Amniotic stem cell (primary cell): ENCODE results near the gene TMEM40.
"Not testable (repeated sequence)": the region's sequence is repeated elsewhere in the genome, so short reads cannot be mapped to it uniquely, and the experiment has no call there.

ENCODE experiments used
- DNase-seq: peaks from one replicate; lab custom pipeline; 2025; lab: John Stamatoyannopoulos, UW

The TMEM40 gene

DNA sequence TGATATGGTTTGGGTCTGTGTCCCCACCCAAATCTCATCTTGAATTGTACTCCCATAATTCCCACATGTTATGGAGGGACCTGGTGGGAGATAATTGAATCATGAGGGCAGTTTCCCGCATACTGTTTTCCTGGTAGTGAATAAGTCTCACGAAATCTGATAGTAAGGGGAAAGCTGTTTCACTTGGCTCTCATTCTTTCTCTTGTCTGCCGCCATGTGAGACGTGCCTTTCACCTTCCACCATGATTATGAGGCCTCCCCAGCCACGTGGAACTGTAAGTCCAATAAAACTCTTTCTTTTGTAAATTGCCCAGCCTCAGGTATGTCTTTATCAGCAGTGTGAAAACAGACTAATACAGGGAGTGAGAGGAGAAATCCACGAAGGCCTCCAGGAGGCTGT is 16.9 kb upstream of the TMEM40 start:
- not testable (repeated sequence) for DNase-seq

- DNase-seq, result no peak
These were observed 16.2 kb upstream of the TMEM40 start for GRCh38 chr3:12775226-12775625.

DNA sequence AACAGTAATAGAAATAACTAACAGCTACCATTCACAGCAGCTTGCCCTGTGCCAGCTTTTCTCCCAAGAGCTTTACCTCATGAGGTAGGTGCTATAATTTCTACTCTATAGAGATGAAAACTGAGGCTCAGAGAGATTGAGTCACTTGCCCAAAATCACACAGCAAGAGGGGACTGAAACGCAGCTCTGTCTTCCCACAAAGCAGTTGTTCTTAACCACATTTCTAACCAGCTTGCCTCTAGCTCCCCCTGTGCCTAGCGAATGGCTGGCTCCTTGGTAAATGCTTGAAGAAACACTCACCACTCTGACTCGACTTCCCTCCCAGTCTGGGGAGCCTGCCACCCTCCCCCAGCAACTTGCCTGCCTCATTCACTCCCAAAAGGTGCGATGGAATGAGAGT is 15.6 kb upstream of the TMEM40 start:
- no peak for DNase-seq

DNA sequence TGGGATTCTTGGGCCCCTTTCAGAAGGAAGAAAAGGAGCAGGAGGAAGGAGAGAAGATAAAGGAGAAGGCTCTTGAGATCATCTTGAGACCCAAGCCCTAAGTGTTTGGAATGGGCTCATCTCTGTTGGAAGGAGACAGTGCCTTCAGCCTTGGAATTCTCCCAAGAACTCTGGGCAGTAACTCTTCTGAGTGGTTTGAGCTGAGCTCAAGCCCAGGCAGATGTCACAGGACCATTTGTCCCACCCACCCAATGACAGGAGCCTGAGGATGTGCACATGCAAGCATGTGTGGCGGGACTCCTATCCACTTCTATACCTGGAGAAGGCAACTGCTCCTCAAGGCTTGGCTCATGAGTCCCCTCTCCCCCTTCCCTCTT is 14.6 kb upstream of the TMEM40 start:
- no peak for DNase-seq

DNA sequence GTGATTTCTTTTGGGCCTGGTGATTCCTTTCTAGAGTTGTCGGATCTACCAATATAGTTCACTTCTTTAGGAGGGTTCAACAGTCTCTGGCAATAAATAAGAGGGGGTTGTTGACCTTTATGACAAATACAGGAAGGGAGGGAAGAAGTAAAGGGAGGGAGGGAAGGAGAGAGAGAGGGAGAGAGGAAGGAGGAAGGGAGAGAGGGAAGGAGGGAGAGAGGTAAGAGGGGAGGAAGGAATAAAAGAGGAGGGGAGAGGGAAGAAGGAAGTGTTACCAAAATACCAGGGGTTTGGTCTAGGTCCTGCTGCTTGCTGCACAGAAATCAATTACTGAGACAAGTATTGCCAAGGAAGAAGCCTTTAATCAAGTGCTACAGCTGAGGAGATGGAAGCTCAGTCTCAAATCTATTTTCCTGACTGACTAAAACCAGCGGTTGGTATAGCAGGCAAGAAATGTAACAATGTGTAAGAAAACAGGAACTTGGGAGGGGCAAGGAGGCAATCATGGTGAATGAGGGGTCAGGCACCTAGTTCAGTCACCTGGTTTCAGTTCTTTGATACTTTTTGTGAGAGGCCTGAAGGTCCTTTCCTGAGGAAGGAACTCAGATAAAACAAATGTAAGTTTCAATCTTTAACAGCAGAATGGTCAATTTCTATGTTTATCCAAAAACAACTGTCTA is 14.1 kb upstream of the TMEM40 start:
- no peak for DNase-seq

DNA sequence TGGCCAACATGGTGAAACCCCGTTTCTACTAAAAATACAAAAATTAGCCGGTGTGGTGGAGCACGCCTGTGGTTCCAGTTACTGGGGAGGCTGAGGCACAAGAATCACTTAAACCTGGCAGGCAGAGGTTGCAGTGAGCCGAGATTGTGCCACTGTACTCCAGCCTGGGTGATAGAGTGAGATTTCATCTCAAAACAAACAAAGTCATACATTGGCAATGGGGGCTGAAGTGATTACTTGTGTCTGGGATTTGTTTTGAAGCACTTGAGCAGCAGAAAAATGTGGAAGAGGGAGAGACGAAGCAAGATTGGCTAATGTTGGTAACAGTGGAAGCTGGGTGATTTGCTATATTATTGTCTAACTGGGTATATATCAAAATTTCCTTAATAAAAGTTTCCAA is 13.4 kb upstream of the TMEM40 start:
- no peak for DNase-seq

GRCh38 chr3:12771236-12771635 is 12.2 kb upstream of the TMEM40 start:
- no peak for DNase-seq

GRCh38 chr3:12769761-12770160 is 10.7 kb upstream of the TMEM40 start:
- DNase-seq, result no peak

DNA sequence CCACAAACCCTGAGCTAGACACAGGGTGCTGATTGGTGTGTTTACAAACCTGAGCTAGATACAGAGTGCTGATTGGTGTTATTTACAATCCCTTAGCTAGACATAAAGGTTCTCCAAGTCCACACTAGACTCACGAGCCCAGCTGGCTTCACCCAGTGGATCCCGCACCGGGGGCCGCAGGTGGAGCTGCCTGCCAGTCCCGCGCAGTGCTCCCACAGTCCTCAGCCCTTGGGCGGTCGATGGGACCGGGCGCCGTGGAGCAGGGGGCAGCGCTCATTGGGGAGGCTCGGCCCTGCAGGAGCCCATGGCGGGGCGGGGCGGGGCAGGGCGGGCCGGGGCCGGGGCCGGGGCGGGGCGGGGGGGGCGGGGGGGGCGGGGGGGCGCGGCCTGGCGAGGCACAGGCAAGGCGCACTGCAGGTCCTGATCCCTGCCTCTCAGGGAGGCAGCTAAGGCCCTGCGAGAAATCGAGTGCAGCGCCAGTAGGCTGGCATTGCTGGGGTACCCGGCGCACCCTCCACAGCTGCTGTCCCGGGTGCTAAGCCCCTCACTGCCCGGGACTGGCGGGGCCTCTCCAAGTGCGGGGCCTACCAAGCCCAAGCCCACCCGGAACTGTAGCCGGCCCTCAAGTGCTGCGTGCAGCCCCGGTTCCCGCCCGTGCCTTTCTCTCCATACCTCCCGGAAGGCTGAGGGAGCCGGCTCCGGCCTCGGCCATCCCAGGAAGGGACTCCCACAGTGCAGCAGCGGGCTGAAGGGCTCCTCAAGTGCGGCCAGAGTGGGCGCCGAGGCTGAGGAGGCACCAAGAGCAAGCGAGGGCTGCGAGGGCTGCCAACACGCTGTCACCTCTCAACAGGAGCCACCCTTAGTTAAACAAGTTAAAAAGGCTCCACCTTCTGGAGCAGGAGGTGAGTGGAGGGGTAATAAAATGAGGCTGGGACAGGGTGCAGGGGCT is 9.8 kb upstream of the TMEM40 start:
- no peak for DNase-seq

- no peak for DNase-seq
These were observed 7.5 kb upstream of the TMEM40 start for GRCh38 chr3:12766541-12766940.

- no peak for DNase-seq
These were observed 5.2 kb upstream of the TMEM40 start for GRCh38 chr3:12764171-12764776.

DNA sequence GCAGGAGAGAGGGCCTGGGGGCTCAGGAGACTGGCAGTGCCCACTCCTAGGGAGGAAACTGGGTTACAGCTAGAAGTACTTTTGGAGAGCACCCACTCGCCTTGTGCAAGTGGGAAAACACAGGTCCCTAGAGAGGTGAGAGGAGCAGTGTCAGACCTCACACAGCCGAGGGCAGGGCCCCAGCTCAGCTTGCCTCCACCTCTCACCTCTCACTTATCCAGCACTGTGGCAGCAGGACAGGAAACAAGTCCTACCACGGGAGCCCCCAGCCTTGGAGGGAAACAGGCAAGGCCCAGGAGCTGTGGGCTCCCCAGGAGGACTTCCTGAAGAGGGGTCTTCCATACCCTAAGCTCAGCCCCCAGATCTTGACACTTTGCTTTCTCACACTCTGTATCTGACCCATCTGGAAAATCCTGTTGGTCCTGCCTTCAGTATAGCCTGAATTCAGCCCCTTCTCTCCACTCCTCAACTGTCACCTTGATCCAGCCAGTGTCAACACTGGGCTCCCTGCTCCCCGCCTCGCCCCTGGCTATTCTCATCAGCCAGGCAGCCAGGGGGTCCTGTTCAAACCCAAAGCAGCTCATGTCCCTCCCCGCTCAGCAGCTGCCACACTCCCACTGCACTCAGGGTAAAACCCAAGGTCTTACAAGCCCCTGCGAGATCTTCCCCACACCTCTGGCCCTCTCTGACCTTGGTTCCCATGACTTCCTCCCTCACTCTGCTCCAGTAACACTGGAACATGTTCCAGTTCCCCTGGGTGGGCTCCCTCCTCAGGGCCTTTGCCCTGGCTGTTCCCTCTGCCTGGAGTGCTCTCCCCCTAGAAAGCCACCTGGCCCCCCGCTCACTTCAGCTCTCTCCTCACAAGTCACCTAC is 870 bp upstream of the TMEM40 start:
- DNase-seq, result no peak

GRCh38 chr3:12758025-12758781 is 856 bp downstream of the TMEM40 start:
- DNase-seq, result no peak

DNA sequence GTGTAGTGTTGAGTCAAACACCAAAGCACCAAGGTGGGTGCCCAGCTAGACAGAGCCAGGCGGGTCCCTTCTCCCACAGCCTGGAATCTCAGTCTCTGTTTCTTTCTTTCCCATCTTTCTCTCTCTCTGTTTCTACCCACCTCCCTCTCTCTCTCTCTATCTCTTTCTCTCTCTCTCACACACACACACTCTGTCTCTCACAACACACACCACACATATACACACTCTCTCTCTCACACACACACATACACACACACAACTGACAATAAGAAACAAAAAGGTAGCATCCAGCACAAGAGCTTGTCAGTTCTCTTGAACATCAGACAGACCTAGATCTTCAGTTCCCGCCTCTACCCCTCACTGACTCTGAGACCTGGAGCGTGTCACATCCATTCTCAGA is 2.4 kb downstream of the TMEM40 start:
- no peak for DNase-seq

- DNase-seq, result no peak
These were observed 2.9 kb downstream of the TMEM40 start for GRCh38 chr3:12756175-12756574.

- DNase-seq, result no peak
These were observed 3.3 kb downstream of the TMEM40 start for GRCh38 chr3:12755754-12756153.

GRCh38 chr3:12754313-12754712 is 4.7 kb downstream of the TMEM40 start:
- DNase-seq, result no peak

DNA sequence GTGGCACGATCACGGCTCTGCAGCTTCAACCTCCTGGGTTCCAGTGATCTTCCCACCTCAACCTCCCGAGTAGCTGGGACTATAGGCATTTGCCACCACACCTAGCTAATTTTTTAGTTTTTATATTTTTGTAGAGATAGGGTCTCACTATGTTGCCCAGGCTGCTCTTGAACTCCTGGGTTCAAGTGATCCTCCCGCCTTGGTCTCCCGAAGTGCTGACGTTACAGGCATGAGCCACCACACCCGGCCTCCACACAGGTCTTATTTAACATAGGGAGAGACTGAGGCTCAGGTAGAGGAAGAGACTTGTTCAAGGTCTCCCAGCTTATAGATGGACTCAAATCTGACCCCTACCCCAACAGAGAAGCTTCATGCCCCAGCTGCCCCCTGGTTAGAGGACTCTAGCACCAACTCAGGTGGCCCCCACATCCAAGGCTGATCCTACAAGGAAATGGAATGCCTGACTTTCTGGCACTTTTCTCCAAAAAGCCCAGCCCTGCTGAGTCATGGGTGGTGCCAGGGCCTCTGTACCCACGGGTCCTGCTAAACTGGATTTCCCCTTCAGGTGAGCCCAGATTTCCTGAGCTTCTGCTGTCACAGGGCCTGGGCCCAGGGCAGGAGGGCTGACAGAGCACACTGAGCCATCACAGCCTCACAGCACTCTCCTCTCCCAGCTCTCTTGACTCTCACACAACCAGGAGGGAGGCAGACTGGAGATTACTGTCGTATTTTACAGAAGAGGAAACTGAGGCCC is 5.6 kb downstream of the TMEM40 start:
- no peak for DNase-seq

DNA sequence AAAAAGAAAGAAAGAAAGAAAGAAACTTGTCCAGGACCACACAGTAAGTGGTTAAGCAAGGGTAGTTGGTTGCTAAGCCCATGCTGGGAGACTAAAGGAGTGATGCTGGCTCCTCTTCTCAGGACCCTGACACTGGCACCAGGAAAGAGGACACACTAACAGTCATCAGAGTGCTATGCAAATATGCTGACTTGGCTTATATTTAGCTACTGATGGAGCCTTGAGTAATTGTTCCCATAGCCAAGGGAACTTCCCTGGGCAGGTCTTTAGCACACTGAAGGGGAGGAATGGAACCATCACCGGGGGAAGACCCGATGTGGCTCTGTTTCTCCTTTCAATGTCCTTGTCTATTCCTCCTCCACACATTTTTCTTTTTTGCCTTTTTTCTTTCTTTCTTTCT is 6.2 kb downstream of the TMEM40 start:
- DNase-seq, result no peak

DNA sequence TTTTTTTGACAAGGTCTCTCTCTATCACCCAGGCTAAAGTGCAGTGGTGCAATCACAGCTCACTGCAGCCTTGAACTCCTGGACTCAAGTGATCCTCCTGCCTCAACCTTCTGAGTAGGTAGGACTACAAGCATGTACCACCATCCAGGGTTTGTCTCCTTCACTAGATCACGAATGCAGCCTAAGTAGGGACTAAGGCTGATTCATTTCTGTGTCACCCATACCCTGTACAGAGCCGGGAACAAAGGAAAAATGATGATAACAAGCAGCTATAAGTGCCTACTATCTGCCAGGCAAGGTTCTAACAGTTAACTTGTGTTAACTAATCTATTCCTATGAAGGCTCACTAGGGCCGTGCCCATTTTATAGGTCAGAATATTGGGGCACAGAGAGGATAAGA is 7.0 kb downstream of the TMEM40 start:
- no peak for DNase-seq

- DNase-seq, result no peak
These were observed 7.5 kb downstream of the TMEM40 start for GRCh38 chr3:12751571-12751970.
